ENCODE results near the gene SLC29A4. TPM values are rescaled to one million over a fixed set of nuclear protein-coding genes. Genes with fewer than 3 reads are reported as not detected.
"Not testable (repeated sequence)": the region's sequence is repeated elsewhere in the genome, so short reads cannot be mapped to it uniquely, and the experiment has no call there.

The SLC29A4 gene
- polyA plus RNA-seq, 1 donor: 37.4 TPM

GRCh38 chr7:5296015-5296610 is 13.4 kb downstream of the SLC29A4 start:
- no peak for DNase-seq

GRCh38 chr7:5296611-5297226 is 14.0 kb downstream of the SLC29A4 start:
- DNase-seq: no peak

GRCh38 chr7:5300366-5300765 is 17.6 kb downstream of the SLC29A4 start:
- DNase-seq: no peak

- DNase-seq: no peak
Observed at GRCh38 chr7:5302577-5302976, 19.8 kb downstream of the SLC29A4 start.

- no peak for DNase-seq
Observed at GRCh38 chr7:5303061-5303460, 20.3 kb downstream of the SLC29A4 start.

- no peak for DNase-seq
Observed at GRCh38 chr7:5303591-5304505, 21.1 kb downstream of the SLC29A4 start.

GRCh38 chr7:5305050-5305449 is 22.3 kb downstream of the SLC29A4 start:
- DNase-seq: not testable (repeated sequence)

- not testable (repeated sequence) for DNase-seq
Observed at GRCh38 chr7:5307221-5308142, 24.7 kb downstream of the SLC29A4 start.

GRCh38 chr7:5309146-5309545 is 26.4 kb downstream of the SLC29A4 start:
- no peak for DNase-seq

GRCh38 chr7:5310822-5311405 is 28.2 kb downstream of the SLC29A4 start:
- DNase-seq: no peak

- DNase-seq: not testable (repeated sequence)
Observed at GRCh38 chr7:5312276-5313070, 29.7 kb downstream of the SLC29A4 start.

GRCh38 chr7:5313076-5313885 is 30.5 kb downstream of the SLC29A4 start:
- DNase-seq: not testable (repeated sequence)

- no peak for DNase-seq
Observed at GRCh38 chr7:5314864-5315263, 32.1 kb downstream of the SLC29A4 start.

- DNase-seq: no peak
Observed at GRCh38 chr7:5315761-5316160, 33.0 kb downstream of the SLC29A4 start.

GRCh38 chr7:5318613-5319012 is 35.9 kb downstream of the SLC29A4 start:
- DNase-seq: not testable (repeated sequence)

GRCh38 chr7:5320391-5320790 is 37.6 kb downstream of the SLC29A4 start:
- DNase-seq: no peak

- no peak for DNase-seq
Observed at GRCh38 chr7:5320802-5321396, 38.2 kb downstream of the SLC29A4 start.

- no peak for DNase-seq
Observed at GRCh38 chr7:5322621-5323410, 40.1 kb downstream of the SLC29A4 start.
